ENCODE measurements around the gene TBL1XR1.
"Not testable (repeated sequence)": the region's sequence is repeated elsewhere in the genome, so short reads cannot be mapped to it uniquely, and the experiment has no call there.

Gene TBL1XR1

GRCh38 chr3:177209509-177209908, 12.2 kb upstream of the TBL1XR1 start:
- intact Hi-C loops (cut with DNase I), result no loop called here
- DNase-seq, result no peak

- no peak for DNase-seq
- intact Hi-C loops (cut with DNase I), result no loop called here
Measured at GRCh38 chr3:177208781-177209180, 11.5 kb upstream of the TBL1XR1 start.

GRCh38 chr3:177208223-177208622, 10.9 kb upstream of the TBL1XR1 start:
- intact Hi-C loops (cut with DNase I), result no loop called here
- DNase-seq, result no peak

- no peak for DNase-seq
- intact Hi-C loops (cut with DNase I), result no loop called here
Measured at GRCh38 chr3:177206936-177207335, 9.7 kb upstream of the TBL1XR1 start.

- DNase-seq, result no peak
- intact Hi-C loops (cut with DNase I), result no loop called here
Measured at GRCh38 chr3:177203689-177204395, 6.6 kb upstream of the TBL1XR1 start.

- intact Hi-C loops (cut with DNase I); DNase-seq: not testable (repeated sequence)
Measured at GRCh38 chr3:177203016-177203415, 5.7 kb upstream of the TBL1XR1 start.

GRCh38 chr3:177201700-177202397, 4.6 kb upstream of the TBL1XR1 start:
- DNase-seq, result no peak
- intact Hi-C loops (cut with DNase I), result no loop called here

- intact Hi-C loops (cut with DNase I), result loop anchor here (5.0 kb wide), 2 partner anchors 293 to 578 kb away; no protein-coding TSS in a partner anchor
- no peak for DNase-seq
Measured at GRCh38 chr3:177199206-177199760, 2.0 kb upstream of the TBL1XR1 start.

- DNase-seq, result no peak
- intact Hi-C loops (cut with DNase I), result loop anchor here (2.0 to 5.0 kb wide), 3 partner anchors 147 to 579 kb away; no protein-coding TSS in a partner anchor
Measured at GRCh38 chr3:177197727-177198460, 612 bp upstream of the TBL1XR1 start.

- intact Hi-C loops (cut with DNase I), result loop anchor here (2.0 to 5.0 kb wide), 3 partner anchors 146 to 581 kb away; no protein-coding TSS in a partner anchor
- peak in 6 of 10 donors; percentile 14 to 74 (median 30) for DNase-seq
Measured at GRCh38 chr3:177196456-177197040, 734 bp downstream of the TBL1XR1 start.

GRCh38 chr3:177196008-177196455, 1.2 kb downstream of the TBL1XR1 start:
- intact Hi-C loops (cut with DNase I), result loop anchor here (2.0 to 5.0 kb wide), 3 partner anchors 145 to 581 kb away; no protein-coding TSS in a partner anchor
- DNase-seq, result no peak

- intact Hi-C loops (cut with DNase I), result loop anchor here (5.0 kb wide), 2 partner anchors 297 to 582 kb away; no protein-coding TSS in a partner anchor
- DNase-seq, result no peak
Measured at GRCh38 chr3:177195242-177195991, 1.9 kb downstream of the TBL1XR1 start.

- intact Hi-C loops (cut with DNase I), result no loop called here
- no peak for DNase-seq
Measured at GRCh38 chr3:177194299-177194698, 3.0 kb downstream of the TBL1XR1 start.

- no peak for DNase-seq
- intact Hi-C loops (cut with DNase I), result no loop called here
Measured at GRCh38 chr3:177193688-177194268, 3.5 kb downstream of the TBL1XR1 start.

- DNase-seq; intact Hi-C loops (cut with DNase I): not testable (repeated sequence)
Measured at GRCh38 chr3:177193275-177193674, 4.0 kb downstream of the TBL1XR1 start.

- intact Hi-C loops (cut with DNase I), result no loop called here
Measured at GRCh38 chr3:177190756-177191681, 6.3 kb downstream of the TBL1XR1 start.

GRCh38 chr3:177190184-177190583, 7.1 kb downstream of the TBL1XR1 start:
- DNase-seq; intact Hi-C loops (cut with DNase I): not testable (repeated sequence)

More at GRCh38 chr3:177190756-177191681, 6.3 kb downstream of the TBL1XR1 start:
- DNase-seq, result no peak

GRCh38 chr3:177188325-177188724, 9.0 kb downstream of the TBL1XR1 start:
- DNase-seq, result not testable (repeated sequence)
- intact Hi-C loops (cut with DNase I), result loop anchor here (10.0 kb wide), 1 partner anchor 64 kb away; no protein-coding TSS in a partner anchor

Measured in posterior cingulate gyrus (tissue), 11 donors.